Mesenteric fat pad (tissue), 1 donor: Measurements from ENCODE around the gene MYCBPAP. TPM values are rescaled to one million over a fixed set of nuclear protein-coding genes. Genes with fewer than 3 reads are reported as not detected.

ENCODE experiments used
- DNase-seq: peaks from one replicate; pipeline ENCODE4 v3.0.0-alpha.2; 2020; ENCODE audit warnings: low spot score
- total RNA-seq: library from RNA; stranded (reverse); fragmentation: NEBNext Ultra II Directional; extraction: Animal tissue kit (Norgen Biotek cat#: 25700); gene quantifications from one replicate; pipeline ENCODE4 v1.2.1, GENCODE V29; 2021
- donor health status: DM: yes; HTN: yes; CAD: no.

Gene MYCBPAP
- total RNA-seq, 1 donor from 2014 or later, result 0.61 TPM

DNA sequence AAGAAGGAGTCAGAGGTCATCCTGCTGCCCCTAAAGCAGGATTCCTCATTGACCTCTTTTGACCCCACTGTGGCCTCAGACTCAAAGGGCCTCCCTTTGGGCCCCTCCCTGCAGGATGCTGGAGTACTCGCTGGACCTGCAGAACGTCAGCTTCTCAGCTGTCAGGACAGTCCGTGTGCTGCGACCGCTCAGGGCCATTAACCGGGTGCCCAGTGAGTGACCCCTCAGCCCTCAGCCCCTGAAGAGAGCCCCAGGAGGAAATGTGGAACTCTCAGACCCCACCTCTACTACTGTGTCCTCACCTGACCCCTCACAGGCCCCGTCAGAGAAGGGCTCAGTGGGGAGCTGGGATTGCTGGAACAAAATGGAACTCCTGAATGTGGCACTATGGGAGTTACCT lies 61.4 kb downstream of the MYCBPAP start:
- no peak for DNase-seq

DNA sequence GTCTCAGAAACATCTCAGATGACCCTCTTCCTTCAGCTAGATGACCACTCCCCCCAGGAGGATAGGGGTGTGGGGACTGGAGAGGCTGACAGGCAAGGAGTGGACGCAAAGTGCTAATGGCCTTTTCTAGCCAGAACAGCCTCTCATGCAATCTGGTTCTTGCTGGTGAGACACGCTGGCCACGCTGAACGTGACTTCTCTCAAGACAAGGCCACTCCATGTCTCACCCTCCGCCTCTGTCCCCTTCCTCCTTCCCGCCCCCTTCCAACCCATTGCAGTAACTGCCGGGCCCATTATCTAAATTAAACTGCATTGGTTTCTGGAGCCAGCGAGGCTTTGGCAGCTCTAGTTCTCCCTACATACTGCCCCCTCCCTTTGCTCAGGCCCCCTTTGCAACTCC lies 61.8 kb downstream of the MYCBPAP start:
- DNase-seq, result no peak

DNA sequence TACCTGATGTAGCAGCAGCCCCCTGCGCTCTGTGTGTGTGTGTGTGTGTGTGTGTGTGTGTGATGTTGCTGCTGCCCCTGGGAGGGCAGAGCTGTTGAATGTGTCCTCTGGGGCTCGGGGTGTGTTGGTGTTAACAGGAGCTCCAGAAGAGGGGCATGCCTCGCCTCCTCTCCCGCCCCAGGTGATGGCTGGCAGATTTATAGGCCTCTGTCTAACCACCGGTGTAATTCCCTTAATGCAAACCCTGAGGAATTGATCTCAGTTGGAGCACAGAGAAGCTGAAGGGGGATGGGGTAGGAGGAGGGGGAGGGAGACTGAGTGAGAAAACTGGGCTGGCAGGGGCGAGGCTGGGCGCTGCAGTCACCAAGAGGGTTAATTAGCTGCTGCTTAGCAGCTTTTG lies 62.3 kb downstream of the MYCBPAP start:
- no peak for DNase-seq

DNA sequence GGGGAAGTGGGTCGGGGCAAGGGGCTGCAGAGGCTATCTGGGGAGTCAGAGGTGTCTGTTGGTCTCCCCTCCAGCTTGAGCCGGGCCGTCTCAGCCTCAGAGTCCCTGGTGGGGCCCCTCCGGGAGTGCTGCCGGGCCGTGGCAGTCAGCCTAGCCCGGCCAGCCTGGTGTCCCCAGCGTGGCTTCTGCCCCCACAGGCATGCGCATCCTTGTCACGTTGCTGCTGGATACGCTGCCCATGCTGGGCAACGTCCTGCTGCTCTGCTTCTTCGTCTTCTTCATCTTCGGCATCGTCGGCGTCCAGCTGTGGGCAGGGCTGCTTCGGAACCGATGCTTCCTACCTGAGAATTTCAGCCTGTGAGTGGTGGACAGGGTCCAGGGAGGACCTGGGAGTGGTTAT lies 63.4 kb downstream of the MYCBPAP start:
- DNase-seq, result no peak

DNA sequence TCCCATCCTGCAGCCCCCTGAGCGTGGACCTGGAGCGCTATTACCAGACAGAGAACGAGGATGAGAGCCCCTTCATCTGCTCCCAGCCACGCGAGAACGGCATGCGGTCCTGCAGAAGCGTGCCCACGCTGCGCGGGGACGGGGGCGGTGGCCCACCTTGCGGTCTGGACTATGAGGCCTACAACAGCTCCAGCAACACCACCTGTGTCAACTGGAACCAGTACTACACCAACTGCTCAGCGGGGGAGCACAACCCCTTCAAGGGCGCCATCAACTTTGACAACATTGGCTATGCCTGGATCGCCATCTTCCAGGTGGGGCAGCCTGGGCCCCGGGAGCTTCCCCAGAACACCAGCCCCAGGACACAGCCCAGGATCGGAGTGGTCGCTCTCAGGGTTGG lies 64.3 kb downstream of the MYCBPAP start:
- no peak for DNase-seq

DNA sequence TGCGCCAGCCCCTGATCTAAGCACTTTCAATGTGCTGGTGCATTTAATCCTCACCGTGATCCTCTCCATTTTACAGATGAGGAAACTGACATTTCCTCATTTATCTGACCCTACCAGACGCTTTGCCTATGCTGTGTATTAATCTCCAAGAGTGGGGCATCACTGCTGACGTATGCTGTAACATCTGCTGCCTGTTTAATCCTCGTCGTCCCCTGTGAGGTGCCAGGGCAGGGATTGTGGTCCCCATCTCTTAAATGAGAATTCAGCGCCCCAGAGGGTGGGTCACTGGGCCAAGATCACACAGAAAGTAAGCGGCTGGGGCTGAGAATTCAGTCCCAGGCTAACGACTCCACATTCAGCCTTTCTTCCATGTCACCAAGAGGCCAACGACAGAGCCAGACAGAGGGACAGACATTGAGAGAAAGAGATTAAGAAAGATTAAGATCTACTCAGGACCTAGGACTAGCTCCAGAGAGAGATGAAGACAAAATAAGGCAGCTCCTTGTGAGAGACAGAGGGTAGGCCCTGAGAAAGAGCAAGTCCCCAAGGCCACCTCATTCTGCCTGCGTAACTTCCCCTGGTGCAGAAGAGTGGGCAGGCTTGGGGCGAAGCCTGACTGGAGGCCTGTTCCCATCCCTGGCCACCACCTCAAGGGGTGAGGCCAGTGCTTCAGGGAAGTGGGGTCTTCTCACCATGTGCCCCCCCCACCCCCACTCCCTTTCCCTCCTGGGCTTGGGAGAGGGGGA lies 65.8 kb downstream of the MYCBPAP start:
- no peak for DNase-seq

DNA sequence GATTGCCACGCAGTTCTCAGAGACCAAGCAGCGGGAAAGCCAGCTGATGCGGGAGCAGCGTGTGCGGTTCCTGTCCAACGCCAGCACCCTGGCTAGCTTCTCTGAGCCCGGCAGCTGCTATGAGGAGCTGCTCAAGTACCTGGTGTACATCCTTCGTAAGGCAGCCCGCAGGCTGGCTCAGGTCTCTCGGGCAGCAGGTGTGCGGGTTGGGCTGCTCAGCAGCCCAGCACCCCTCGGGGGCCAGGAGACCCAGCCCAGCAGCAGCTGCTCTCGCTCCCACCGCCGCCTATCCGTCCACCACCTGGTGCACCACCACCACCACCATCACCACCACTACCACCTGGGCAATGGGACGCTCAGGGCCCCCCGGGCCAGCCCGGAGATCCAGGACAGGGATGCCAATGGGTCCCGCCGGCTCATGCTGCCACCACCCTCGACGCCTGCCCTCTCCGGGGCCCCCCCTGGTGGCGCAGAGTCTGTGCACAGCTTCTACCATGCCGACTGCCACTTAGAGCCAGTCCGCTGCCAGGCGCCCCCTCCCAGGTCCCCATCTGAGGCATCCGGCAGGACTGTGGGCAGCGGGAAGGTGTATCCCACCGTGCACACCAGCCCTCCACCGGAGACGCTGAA lies 67.5 kb downstream of the MYCBPAP start:
- no peak for DNase-seq

DNA sequence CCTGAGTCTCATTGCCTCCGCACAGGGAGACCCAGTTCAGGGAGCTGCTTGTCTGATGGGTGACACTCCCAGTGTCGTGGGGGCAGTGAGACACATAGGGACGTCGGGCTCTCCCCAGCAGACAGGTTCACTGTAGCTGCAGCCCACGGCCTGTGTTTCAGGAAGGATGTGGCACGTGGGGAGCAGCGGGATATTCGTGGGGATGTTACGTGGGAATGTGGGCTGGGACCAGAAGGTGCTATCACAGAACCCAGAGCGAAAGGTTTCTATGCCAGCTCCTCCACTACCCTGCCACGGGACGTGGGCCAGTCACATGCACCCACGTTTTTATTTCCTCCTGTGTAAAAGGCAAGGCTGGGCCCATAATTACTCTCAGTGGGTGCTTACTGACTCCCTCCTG lies 68.6 kb downstream of the MYCBPAP start:
- DNase-seq, result no peak

DNA sequence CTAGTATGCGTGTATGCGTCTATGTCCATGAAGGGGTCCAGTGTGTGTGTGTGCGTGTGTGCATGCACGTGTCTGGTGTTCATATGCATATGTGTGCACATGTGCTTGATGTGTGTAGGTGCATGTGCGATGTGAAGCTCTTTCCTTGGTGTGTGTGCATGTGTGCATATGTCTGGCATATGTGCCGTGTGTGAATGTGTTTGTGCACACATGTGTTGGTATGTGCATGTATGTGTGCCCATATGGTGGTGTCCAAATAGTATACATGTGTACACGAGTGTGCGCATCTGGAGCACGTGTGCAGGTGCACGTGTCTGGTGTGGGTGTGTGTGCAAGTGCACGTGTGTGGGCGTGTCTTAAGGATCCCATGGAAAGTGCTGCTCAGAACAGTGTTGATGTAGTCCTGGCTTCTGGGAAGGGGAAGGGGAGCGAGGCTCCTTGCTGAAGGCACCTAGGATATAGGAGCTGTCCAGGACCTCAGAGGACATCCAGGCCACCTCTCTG lies 69.3 kb downstream of the MYCBPAP start:
- no peak for DNase-seq

DNA sequence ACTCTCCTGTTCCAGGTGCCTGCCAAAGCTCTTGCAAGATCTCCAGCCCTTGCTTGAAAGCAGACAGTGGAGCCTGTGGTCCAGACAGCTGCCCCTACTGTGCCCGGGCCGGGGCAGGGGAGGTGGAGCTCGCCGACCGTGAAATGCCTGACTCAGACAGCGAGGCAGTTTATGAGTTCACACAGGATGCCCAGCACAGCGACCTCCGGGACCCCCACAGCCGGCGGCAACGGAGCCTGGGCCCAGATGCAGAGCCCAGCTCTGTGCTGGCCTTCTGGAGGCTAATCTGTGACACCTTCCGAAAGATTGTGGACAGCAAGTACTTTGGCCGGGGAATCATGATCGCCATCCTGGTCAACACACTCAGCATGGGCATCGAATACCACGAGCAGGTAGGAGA lies 69.9 kb downstream of the MYCBPAP start:
- DNase-seq, result no peak

DNA sequence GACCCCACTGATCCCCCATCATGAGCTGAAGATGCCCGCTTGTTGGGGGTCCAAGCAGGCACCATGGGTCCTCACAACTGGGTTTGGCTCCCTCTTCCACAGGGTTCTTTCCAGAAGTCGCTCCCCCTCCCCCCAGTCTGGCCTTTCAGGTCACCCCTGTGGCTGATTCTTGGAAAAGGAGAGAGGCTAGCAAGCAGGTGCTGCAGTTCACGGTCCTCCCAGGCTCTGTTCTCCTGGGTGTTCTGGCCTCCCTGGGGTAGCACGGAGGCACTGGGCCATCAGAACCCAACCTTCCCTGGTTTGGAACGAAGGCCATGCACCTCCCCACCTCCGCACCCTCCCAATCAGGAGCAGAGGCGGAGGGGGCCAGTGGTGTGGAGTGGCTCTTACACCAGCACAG lies 71.2 kb downstream of the MYCBPAP start:
- DNase-seq, result no peak

DNA sequence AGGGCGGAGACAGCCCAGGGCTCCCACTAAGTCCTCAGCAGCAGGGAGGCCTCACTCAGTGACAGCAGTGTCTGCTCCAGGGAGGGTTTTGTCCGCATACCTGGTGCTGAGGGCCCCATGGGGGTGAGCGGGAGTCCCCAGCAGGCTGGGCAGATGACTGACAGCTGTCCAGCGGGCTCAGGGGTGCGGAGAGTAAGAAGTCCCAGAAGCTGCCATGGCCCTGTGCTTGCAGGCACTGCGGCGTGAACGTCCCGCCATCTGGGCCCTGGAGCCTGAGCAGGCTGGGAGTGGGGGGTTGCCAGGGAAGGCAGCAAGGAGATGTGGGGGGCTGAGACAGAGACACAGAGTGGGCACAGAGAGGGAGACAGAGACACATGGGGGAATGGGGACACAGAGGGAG lies 72.4 kb downstream of the MYCBPAP start:
- no peak for DNase-seq

Other genes with a start within 250 kb of the MYCBPAP start
- not detected for gene TMEM92, start 234.0 kb upstream of the MYCBPAP start, total RNA-seq
- 14.4 TPM for gene XYLT2, start 162.3 kb upstream of the MYCBPAP start, total RNA-seq
- gene MRPL27, start 135.3 kb upstream of the MYCBPAP start, total RNA-seq, result 51.5 TPM
- not detected for gene EME1, start 135.2 kb upstream of the MYCBPAP start, total RNA-seq
- gene LRRC59, start 110.9 kb upstream of the MYCBPAP start, total RNA-seq, result 126 TPM
- gene ACSF2, start 82.2 kb upstream of the MYCBPAP start, total RNA-seq, result 148 TPM
- 0.39 TPM for gene CHAD, start 39.6 kb upstream of the MYCBPAP start, total RNA-seq
- 35.1 TPM for gene RSAD1, start 29.6 kb upstream of the MYCBPAP start, total RNA-seq
- gene EPN3, start 24.3 kb downstream of the MYCBPAP start, total RNA-seq, result not detected
- 22.3 TPM for gene SPATA20, start 38.7 kb downstream of the MYCBPAP start, total RNA-seq
- 0.58 TPM for gene CACNA1G, start 52.3 kb downstream of the MYCBPAP start, total RNA-seq
- gene ABCC3, start 126.4 kb downstream of the MYCBPAP start, total RNA-seq, result 52.8 TPM
- gene ANKRD40, start 199.5 kb downstream of the MYCBPAP start, total RNA-seq, result 92.0 TPM
- 78.6 TPM for gene LUC7L3, start 211.2 kb downstream of the MYCBPAP start, total RNA-seq